Calu3 (cell line): ENCODE data around the gene GRB10. TPM values are rescaled to one million over a fixed set of nuclear protein-coding genes. Genes with fewer than 3 reads are reported as not detected.

Experiments used
- BruUV-seq: library from RNA; stranded (reverse); fragments of 400-500 nt; replicated peaks from 2 replicates; lab custom pipeline; 2021; lab: Mats Ljungman, UMichigan
- CTCF ChIA-PET: fragments of 300-600 bp; sonication (Branson Sonifier 250); formaldehyde crosslinking; loops from one replicate; lab custom pipeline; 2022; ENCODE audit warnings: antibody characterized with exemption; lab: Charles Lee
- DNase-seq: peaks from one replicate; pipeline ENCODE4 v3.0.0; 2022
- H3K27ac Mint-ChIP-seq: one replicate; pipeline ENCODE4 v1.8.0; 2022; ENCODE audit warnings: mixed read lengths; ENCODE audit not compliant: unreplicated experiment
- H3K27me3 Mint-ChIP-seq: one replicate; pipeline ENCODE4 v1.8.0; 2022; ENCODE audit warnings: mixed read lengths; ENCODE audit not compliant: unreplicated experiment
- H3K36me3 Mint-ChIP-seq: one replicate; pipeline ENCODE4 v1.8.0; 2022; ENCODE audit warnings: mild to moderate bottlenecking, moderate library complexity, mixed read lengths; ENCODE audit not compliant: insufficient read depth, unreplicated experiment
- H3K4me1 Mint-ChIP-seq: one replicate; pipeline ENCODE4 v1.8.0; 2022; ENCODE audit warnings: mild to moderate bottlenecking, low read depth, mixed read lengths; ENCODE audit not compliant: unreplicated experiment
- H3K4me3 Mint-ChIP-seq: one replicate; pipeline ENCODE4 v1.8.0; 2022; ENCODE audit warnings: mild to moderate bottlenecking, low read depth, moderate library complexity, mixed read lengths; ENCODE audit not compliant: unreplicated experiment
- H3K9me3 Mint-ChIP-seq: one replicate; pipeline ENCODE4 v1.8.0; 2022; ENCODE audit warnings: low read depth, mixed read lengths; ENCODE audit not compliant: unreplicated experiment
- CTCF ChIP-seq: fragments of 200-600 bp; IDR thresholded peaks from one replicate; pipeline ENCODE4 v1.8.0; 2022; ENCODE audit warnings: antibody characterized with exemption; ENCODE audit not compliant: unreplicated experiment
- intact Hi-C: fragments of 100-400 bp; cut with micrococcal nuclease; formaldehyde crosslinking; loops from one replicate; pipeline ENCODE4 v1.10.0; 2022; ENCODE audit not compliant: unreplicated experiment
- total RNA-seq: library from RNA; stranded (reverse); gene quantifications from 2 replicates; pipeline ENCODE4 v1.2.3, GENCODE V29; 2022

GRB10 gene
- total RNA-seq, 1 experiment from 2014 or later: 90.6 TPM

- BruUV-seq: no TSS peak
- Mint-ChIP-seq H3K36me3 (peaks cover 15% of the 10 kb centered on the region), H3K4me3 (no peak overlapping the region), H3K27ac (no peak overlapping the region), H3K9me3 (no peaks in the 10 kb centered on the region), H3K27me3 (no peaks in the 10 kb centered on the region), H3K4me1 (peaks cover 17% of the 10 kb centered on the region)
- intact Hi-C loops: no loop called here
- no peak for DNase-seq
- CTCF ChIA-PET: no interaction called here
- TF ChIP-seq CTCF: no peak
Measured at GRCh38 chr7:50690541-50691011, 92.1 kb downstream of the GRB10 start.

- H3K4me1 Mint-ChIP-seq: peaks cover 21% of the 10 kb centered on the region
- no peak overlapping the region for H3K4me3 Mint-ChIP-seq
- peaks cover 2% of the 10 kb centered on the region for H3K9me3 Mint-ChIP-seq
- no peak overlapping the region for H3K27ac Mint-ChIP-seq
- CTCF ChIA-PET: no interaction called here
- BruUV-seq: no TSS peak
- TF ChIP-seq CTCF: no peak
- DNase-seq: no peak
- intact Hi-C loops: no loop called here
- peaks cover 9% of the 10 kb centered on the region for H3K36me3 Mint-ChIP-seq
- H3K27me3 Mint-ChIP-seq: no peaks in the 10 kb centered on the region
Measured at GRCh38 chr7:50688226-50688590, 94.5 kb downstream of the GRB10 start.

- H3K36me3 Mint-ChIP-seq: peaks cover 9% of the 10 kb centered on the region
- intact Hi-C loops: no loop called here
- no peaks in the 10 kb centered on the region for H3K27me3 Mint-ChIP-seq
- TF ChIP-seq CTCF: no peak
- CTCF ChIA-PET: no interaction called here
- H3K4me3 Mint-ChIP-seq: no peak overlapping the region
- peaks cover 21% of the 10 kb centered on the region for H3K4me1 Mint-ChIP-seq
- no peak overlapping the region for H3K27ac Mint-ChIP-seq
- DNase-seq: no peak
- BruUV-seq: no TSS peak
- peaks cover 2% of the 10 kb centered on the region for H3K9me3 Mint-ChIP-seq
Measured at GRCh38 chr7:50687575-50688225, 95.0 kb downstream of the GRB10 start.

- Mint-ChIP-seq H3K4me3 (no peak overlapping the region), H3K9me3 (peaks cover 2% of the 10 kb centered on the region), H3K36me3 (peaks cover 9% of the 10 kb centered on the region), H3K27ac (no peak overlapping the region), H3K27me3 (no peaks in the 10 kb centered on the region), H3K4me1 (peaks cover 21% of the 10 kb centered on the region)
- CTCF ChIA-PET: no interaction called here
- no TSS peak for BruUV-seq
- no peak for TF ChIP-seq CTCF
- DNase-seq: no peak
- intact Hi-C loops: no loop called here
Measured at GRCh38 chr7:50687096-50687495, 95.6 kb downstream of the GRB10 start.
